ENCODE results near the gene NMNAT3. TPM values are rescaled to one million over a fixed set of nuclear protein-coding genes. Genes with fewer than 3 reads are reported as not detected.
A peak's percentile ranks its signal among the peaks of the same experiment; 100 is the strongest.

NMNAT3 gene
- polyA plus RNA-seq, 1 of the 3 experiments (the other 2 are of a cell fraction), result not detected

GRCh38 chr3:139534455-139534812 lies 143.3 kb downstream of the NMNAT3 start:
- H3K9me3 ChIP-seq, result no peaks in the 10 kb centered on the region
- CTCF ChIA-PET, result interaction anchor here (1.3 to 5.9 kb wide), 6 partner anchors 10 to 401 kb away, joined by 5 to 40 read pairs (median 6); partner anchors contain the start of gene CLSTN2
- no peaks in the 10 kb centered on the region for H3K9me2 ChIP-seq
- H3K36me3 ChIP-seq (replicated peaks in 1 of 2; ENCODE audit: control insufficient read depth in 1 of 2, insufficient read depth in 2 of 2, low read length in 1 of 2), result no peaks in the 10 kb centered on the region
- 21% methylated on average over 1 of the region's 1 CpG for WGBS (ENCODE audit: low lambda C conversion rate)
- peak overlapping the region in 1 of 2 experiments; percentile 19; a peak in 2 of 4 replicates for H3K4me3 ChIP-seq (ENCODE audit: low read depth in 2 of 2, low read length in 1 of 2)
- peak overlapping the region; percentile 51; the same call in 1 of the 2 replicates for H3K4me2 ChIP-seq
- H4K20me1 ChIP-seq (ENCODE audit: insufficient read depth), result no peaks in the 10 kb centered on the region
- H3K4me1 ChIP-seq (ENCODE audit: control insufficient read depth in 1 of 2, insufficient read depth in 2 of 2, low read depth in 1 of 2, low read length in 1 of 2), result peaks cover 33 to 80% of the 10 kb centered on the region in 2 experiments
- H2AFZ ChIP-seq (ENCODE audit: low read depth), result peak overlapping the region; percentile 21; the same call in 1 of the 2 replicates
- no peaks in the 10 kb centered on the region for H3K27me3 ChIP-seq (ENCODE audit: insufficient read depth)
- TF ChIP-seq EP300 (IDR thresholded peaks at IDR 0.05; ENCODE audit: borderline replicate concordance in 1 of 2, low read depth in 1 of 2, low read length in 1 of 2) (0 out of 4 replicates have a peak, but pooled peaks of 1 of the 2 experiments have one; percentile 7), POLR2AphosphoS5 (IDR thresholded peaks at IDR 0.05; ENCODE audit: low read depth, low read length) (no peak), TCF12 (IDR thresholded peaks at IDR 0.05) (peak; percentile 14; the same call in 1 of the 2 replicates)
- H3K27ac ChIP-seq (ENCODE audit: low read depth in 2 of 2, low read length in 1 of 2), result peak overlapping the region; percentile 60 to 100
- no peaks in the 10 kb centered on the region for H3K79me2 ChIP-seq (ENCODE audit: insufficient read depth)
- no peak overlapping the region for H3K9ac ChIP-seq
- no peak for DNase-seq
- POLR2A ChIA-PET, result interaction anchor here (0.7 to 1.7 kb wide), 7 partner anchors 10 to 145 kb away, joined by 3 to 9 read pairs (median 4); partner anchors contain the start of gene COPB2
- H3F3A ChIP-seq (replicated peaks; ENCODE audit: insufficient read depth), result peaks cover 8% of the 10 kb centered on the region

GRCh38 chr3:139533781-139534454 lies 143.9 kb downstream of the NMNAT3 start:
- H3K79me2 ChIP-seq (ENCODE audit: insufficient read depth), result no peaks in the 10 kb centered on the region
- ChIA-PET CTCF (interaction anchor here (1.0 to 5.9 kb wide), 7 partner anchors 9 to 402 kb away, joined by 3 to 40 read pairs (median 5); partner anchors contain the start of gene CLSTN2), POLR2A (interaction anchor here (0.7 to 1.7 kb wide), 7 partner anchors 10 to 144 kb away, joined by 3 to 9 read pairs (median 4); partner anchors contain the start of gene COPB2)

More at GRCh38 chr3:139533781-139534454, 143.9 kb downstream of the NMNAT3 start:
- Histone ChIP-seq H3K36me3 (replicated peaks in 1 of 2; ENCODE audit: control insufficient read depth in 1 of 2, insufficient read depth in 2 of 2, low read length in 1 of 2) (no peaks in the 10 kb centered on the region), H3K27ac (ENCODE audit: low read depth in 2 of 2, low read length in 1 of 2) (peak overlapping the region; percentile 60 to 100), H3K4me3 (ENCODE audit: low read depth in 2 of 2, low read length in 1 of 2) (no peak overlapping the region; a peak in 2 of 4 replicates), H4K20me1 (ENCODE audit: insufficient read depth) (no peaks in the 10 kb centered on the region), H3K4me1 (ENCODE audit: control insufficient read depth in 1 of 2, insufficient read depth in 2 of 2, low read depth in 1 of 2, low read length in 1 of 2) (peaks cover 33 to 83% of the 10 kb centered on the region in 2 experiments), H3K9me3 (no peaks in the 10 kb centered on the region), H3K4me2 (peak overlapping the region; percentile 51; the same call in 1 of the 2 replicates), H3F3A (replicated peaks; ENCODE audit: insufficient read depth) (peaks cover 8% of the 10 kb centered on the region), H3K27me3 (ENCODE audit: insufficient read depth) (no peaks in the 10 kb centered on the region), H3K9ac (no peak overlapping the region), H2AFZ (ENCODE audit: low read depth) (peak overlapping the region; percentile 66), H3K9me2 (no peaks in the 10 kb centered on the region)
- TF ChIP-seq REST (IDR thresholded peaks at IDR 0.05; ENCODE audit: low read depth, low read length), result no peak
- TF ChIP-seq EZH2phosphoT487 (IDR thresholded peaks at IDR 0.05; ENCODE audit: borderline replicate concordance, low read depth), result no peak
- TF ChIP-seq TCF12 (IDR thresholded peaks at IDR 0.05), result peak; percentile 30; the same call in 1 of the 2 replicates
- TF ChIP-seq FOXM1 (IDR thresholded peaks at IDR 0.05; ENCODE audit: low read depth), result no peak
- no peak; the same call in 1 of the 2 replicates for TF ChIP-seq TAF1 (IDR thresholded peaks at IDR 0.05; ENCODE audit: borderline replicate concordance, low read depth, low read length)
- TF ChIP-seq NRF1 (IDR thresholded peaks at IDR 0.05; ENCODE audit: low read depth, low read length), result no peak
- no peak for TF ChIP-seq RFX5 (IDR thresholded peaks at IDR 0.05; ENCODE audit: low read length)
- peak; percentile 23; the same call in 1 of the 2 replicates for TF ChIP-seq MXI1 (IDR thresholded peaks at IDR 0.05; ENCODE audit: low read depth, low read length)
- TF ChIP-seq EP300 (IDR thresholded peaks at IDR 0.05; ENCODE audit: borderline replicate concordance in 1 of 2, low read depth in 1 of 2, low read length in 1 of 2), result 0 out of 4 replicates have a peak, but pooled peaks have one; percentile 3 to 12
- peak; percentile 71 for DNase-seq
- WGBS (ENCODE audit: low lambda C conversion rate), result 24% methylated on average over 14 of the region's 15 CpGs
